KMS-11 (cell line): ENCODE measurements around the gene STAG3.
"Not testable (repeated sequence)": the region's sequence is repeated elsewhere in the genome, so short reads cannot be mapped to it uniquely, and the experiment has no call there.

ENCODE experiments used
- H2AFZ ChIP-seq: fragments of 200-600 bp; sonication (generic); 2 replicates; pipeline ENCODE4 v1.6.1; 2016; ENCODE audit warnings: antibody characterized with exemption, mixed run types, low read depth
- H3K27ac ChIP-seq: fragments of 200-600 bp; sonication (generic); 2 replicates; pipeline ENCODE4 v1.6.1; 2016; ENCODE audit warnings: mild to moderate bottlenecking, mixed run types
- H3K27me3 ChIP-seq: fragments of 200-600 bp; sonication (generic); 2 replicates; pipeline ENCODE4 v1.6.1; 2017; ENCODE audit warnings: mild to moderate bottlenecking, low read depth, mixed run types, moderate library complexity; ENCODE audit not compliant: insufficient read depth
- H3K36me3 ChIP-seq: fragments of 200-600 bp; sonication (generic); 2 replicates; pipeline ENCODE4 v1.6.1; 2017; ENCODE audit warnings: mild to moderate bottlenecking, mixed run types; ENCODE audit not compliant: insufficient read depth
- H3K4me1 ChIP-seq: fragments of 200-600 bp; sonication (generic); 2 replicates; pipeline ENCODE4 v1.6.1; 2016; ENCODE audit warnings: mild to moderate bottlenecking, low read depth, mixed run types; ENCODE audit not compliant: poor library complexity, severe bottlenecking
- H3K4me2 ChIP-seq: fragments of 200-600 bp; sonication (generic); 2 replicates; pipeline ENCODE4 v1.7.0; 2016; ENCODE audit warnings: mild to moderate bottlenecking, mixed run types
- H3K4me3 ChIP-seq: fragments of 200-600 bp; sonication (generic); IDR thresholded peaks from 2 replicates; pipeline ENCODE4 v1.6.1; 2017; ENCODE audit warnings: low read depth, low read length, mixed read lengths; ENCODE audit not compliant: insufficient read depth
- H3K79me2 ChIP-seq: fragments of 200-600 bp; sonication (generic); 2 replicates; pipeline ENCODE4 v1.6.1; 2016; ENCODE audit warnings: low read depth, mixed run types; ENCODE audit not compliant: insufficient read depth
- H3K9ac ChIP-seq: fragments of 200-600 bp; sonication (generic); 2 replicates; pipeline ENCODE4 v1.6.1; 2016; ENCODE audit warnings: mild to moderate bottlenecking, mixed run types
- H4K20me1 ChIP-seq: fragments of 200-600 bp; sonication (generic); 2 replicates; pipeline ENCODE4 v1.6.1; 2016; ENCODE audit warnings: mild to moderate bottlenecking, mixed run types; ENCODE audit not compliant: insufficient read depth
- TF ChIP-seq, protein P1 (sequence below): fragments of 200-600 bp; sonication (generic); conservative IDR thresholded peaks from 2 replicates; pipeline ENCODE4 v1.6.1; 2017; ENCODE audit warnings: low read depth, mild to moderate bottlenecking, antibody characterized with exemption, low read length, moderate library complexity, mixed read lengths

The STAG3 gene

DNA sequence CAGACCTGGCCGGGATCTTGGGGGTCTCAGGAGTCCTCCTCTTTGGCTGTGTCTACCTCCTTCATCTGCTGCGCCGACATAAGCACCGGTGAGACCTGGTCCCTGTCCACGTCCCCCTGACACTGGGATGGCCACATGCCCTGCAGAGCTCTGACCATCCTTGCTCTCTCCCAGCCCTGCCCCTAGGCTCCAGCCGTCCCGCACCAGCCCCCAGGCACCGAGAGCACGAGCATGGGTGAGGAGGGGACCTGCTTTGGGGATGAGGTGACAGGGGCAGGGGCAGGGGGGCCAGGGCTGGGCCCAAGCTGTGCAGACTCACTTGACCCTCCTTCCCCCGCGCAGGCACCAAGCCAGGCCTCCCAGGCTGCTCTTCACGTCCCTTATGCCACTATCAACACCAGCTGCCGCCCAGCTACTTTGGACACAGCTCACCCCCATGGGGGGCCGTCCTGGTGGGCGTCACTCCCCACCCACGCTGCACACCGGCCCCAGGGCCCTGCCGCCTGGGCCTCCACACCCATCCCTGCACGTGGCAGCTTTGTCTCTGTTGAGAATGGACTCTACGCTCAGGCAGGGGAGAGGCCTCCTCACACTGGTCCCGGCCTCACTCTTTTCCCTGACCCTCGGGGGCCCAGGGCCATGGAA is 43.0 kb downstream of the STAG3 start:
- Histone ChIP-seq H3K79me2 (no peaks in the 10 kb centered on the region), H3K4me3 (no peak overlapping the region), H3K4me1 (peaks cover 47% of the 10 kb centered on the region), H3K9ac (peak overlapping the region; percentile 40; the same call in 1 of the 2 replicates), H3K4me2 (peak overlapping the region; percentile 72; the same call in 1 of the 2 replicates), H2AFZ (no peak overlapping the region), H3K27me3 (peaks cover 7% of the 10 kb centered on the region; the same call in 1 of the 2 replicates), H4K20me1 (no peaks in the 10 kb centered on the region; the same call in 1 of the 2 replicates), H3K27ac (peak overlapping the region; percentile 65; the same call in 1 of the 2 replicates), H3K36me3 (no peaks in the 10 kb centered on the region)
- TF ChIP-seq, protein P1, sequence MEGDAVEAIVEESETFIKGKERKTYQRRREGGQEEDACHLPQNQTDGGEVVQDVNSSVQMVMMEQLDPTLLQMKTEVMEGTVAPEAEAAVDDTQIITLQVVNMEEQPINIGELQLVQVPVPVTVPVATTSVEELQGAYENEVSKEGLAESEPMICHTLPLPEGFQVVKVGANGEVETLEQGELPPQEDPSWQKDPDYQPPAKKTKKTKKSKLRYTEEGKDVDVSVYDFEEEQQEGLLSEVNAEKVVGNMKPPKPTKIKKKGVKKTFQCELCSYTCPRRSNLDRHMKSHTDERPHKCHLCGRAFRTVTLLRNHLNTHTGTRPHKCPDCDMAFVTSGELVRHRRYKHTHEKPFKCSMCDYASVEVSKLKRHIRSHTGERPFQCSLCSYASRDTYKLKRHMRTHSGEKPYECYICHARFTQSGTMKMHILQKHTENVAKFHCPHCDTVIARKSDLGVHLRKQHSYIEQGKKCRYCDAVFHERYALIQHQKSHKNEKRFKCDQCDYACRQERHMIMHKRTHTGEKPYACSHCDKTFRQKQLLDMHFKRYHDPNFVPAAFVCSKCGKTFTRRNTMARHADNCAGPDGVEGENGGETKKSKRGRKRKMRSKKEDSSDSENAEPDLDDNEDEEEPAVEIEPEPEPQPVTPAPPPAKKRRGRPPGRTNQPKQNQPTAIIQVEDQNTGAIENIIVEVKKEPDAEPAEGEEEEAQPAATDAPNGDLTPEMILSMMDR: no peak

GRCh38 chr7:100221231-100221718 is 43.6 kb downstream of the STAG3 start:
- Histone ChIP-seq H3K4me3 (no peak overlapping the region), H3K9ac (peak overlapping the region; percentile 40; the same call in 1 of the 2 replicates), H2AFZ (no peak overlapping the region), H3K36me3 (no peaks in the 10 kb centered on the region), H3K4me2 (peak overlapping the region; percentile 72), H4K20me1 (no peaks in the 10 kb centered on the region; the same call in 1 of the 2 replicates), H3K27me3 (peaks cover 1% of the 10 kb centered on the region; the same call in 1 of the 2 replicates), H3K27ac (peak overlapping the region; percentile 65), H3K4me1 (peaks cover 45% of the 10 kb centered on the region), H3K79me2 (no peaks in the 10 kb centered on the region)
- TF ChIP-seq, protein P1: no peak

GRCh38 chr7:100221767-100222444 is 44.2 kb downstream of the STAG3 start:
- Histone ChIP-seq H3K4me1 (peaks cover 39% of the 10 kb centered on the region), H3K4me3 (no peak overlapping the region), H3K4me2 (peak overlapping the region; percentile 72), H3K27me3 (no peaks in the 10 kb centered on the region), H3K27ac (peak overlapping the region; percentile 65), H3K36me3 (no peaks in the 10 kb centered on the region), H3K79me2 (no peaks in the 10 kb centered on the region), H2AFZ (no peak overlapping the region), H3K9ac (peak overlapping the region; percentile 40; the same call in 1 of the 2 replicates), H4K20me1 (no peaks in the 10 kb centered on the region; the same call in 1 of the 2 replicates)
- TF ChIP-seq, protein P1: no peak

- no peak overlapping the region for H3K27ac ChIP-seq
- H3K36me3 ChIP-seq: no peaks in the 10 kb centered on the region
- no peak overlapping the region for H2AFZ ChIP-seq
- H3K4me1 ChIP-seq: peaks cover 33% of the 10 kb centered on the region
- no peaks in the 10 kb centered on the region for H4K20me1 ChIP-seq
- H3K9ac ChIP-seq: no peak overlapping the region
- TF ChIP-seq, protein P1: no peak
- H3K27me3 ChIP-seq: no peaks in the 10 kb centered on the region
- H3K4me2 ChIP-seq: no peak overlapping the region
- no peaks in the 10 kb centered on the region for H3K79me2 ChIP-seq
- no peak overlapping the region for H3K4me3 ChIP-seq
These were observed 44.9 kb downstream of the STAG3 start for GRCh38 chr7:100222445-100223132.

GRCh38 chr7:100223376-100223927 is 45.7 kb downstream of the STAG3 start:
- not testable (repeated sequence) for H3K79me2 ChIP-seq, H3K4me2 ChIP-seq, H3K4me3 ChIP-seq

GRCh38 chr7:100224891-100225290 is 47.2 kb downstream of the STAG3 start:
- H4K20me1 ChIP-seq, H3K27me3 ChIP-seq, H3K4me2 ChIP-seq, H3K4me3 ChIP-seq, H3K36me3 ChIP-seq, H3K27ac ChIP-seq, H3K9ac ChIP-seq, H2AFZ ChIP-seq, H3K79me2 ChIP-seq: not testable (repeated sequence)
- H3K4me1 ChIP-seq: peaks cover 26% of the 10 kb centered on the region

More at GRCh38 chr7:100223376-100223927, 45.7 kb downstream of the STAG3 start:
- not testable (repeated sequence) for H3K27ac ChIP-seq, H3K27me3 ChIP-seq, H4K20me1 ChIP-seq, H2AFZ ChIP-seq, H3K36me3 ChIP-seq, H3K9ac ChIP-seq
- H3K4me1 ChIP-seq: peaks cover 33% of the 10 kb centered on the region
